Liver (tissue), 9 donors: Measurements from ENCODE around the gene SMOC1. TPM values are rescaled to one million over a fixed set of nuclear protein-coding genes. Genes with fewer than 3 reads are reported as not detected.

Source experiments
- DNase-seq: peaks from one replicate; pipeline ENCODE4 v3.0.0-alpha.2; 2017; ENCODE audit warnings: low spot score
- H3K27ac ChIP-seq, 2 donors: one replicate each; pipeline ENCODE4 v1.7.0; 2013; ENCODE audit warnings: inconsistent platforms in 2 of 2, low read length in 2 of 2, control low read depth in 1 of 2, low read depth in 1 of 2, mild to moderate bottlenecking in 1 of 2
- H3K27me3 ChIP-seq, 4 donors: one replicate each; pipeline versions ENCODE4 v1.6.1 to v1.7.0; 2013; ENCODE audit warnings: low read length in 3 of 4, inconsistent platforms in 1 of 4, mild to moderate bottlenecking in 1 of 4, moderate library complexity in 1 of 4; ENCODE audit not compliant: control insufficient read depth in 4 of 4, insufficient read depth in 4 of 4
- H3K36me3 ChIP-seq, 4 donors: one replicate each; pipeline versions ENCODE4 v1.6.1 to v1.7.0; 2013; ENCODE audit warnings: low read length in 3 of 4, mild to moderate bottlenecking in 3 of 4, low read depth in 1 of 4, moderate library complexity in 1 of 4; ENCODE audit not compliant: control insufficient read depth in 4 of 4, insufficient read depth in 3 of 4
- H3K4me1 ChIP-seq, 4 donors: one replicate each; pipeline versions ENCODE4 v1.6.1 to v1.7.0; 2013; ENCODE audit warnings: low read length in 3 of 4, mild to moderate bottlenecking in 3 of 4, moderate library complexity in 1 of 4; ENCODE audit not compliant: control insufficient read depth in 4 of 4, insufficient read depth in 4 of 4
- H3K4me3 ChIP-seq, 3 donors: one replicate each; pipeline versions ENCODE4 v1.6.1 to v1.7.0; 2013; ENCODE audit warnings: low read length in 3 of 3, control low read depth in 1 of 3, low read depth in 1 of 3, mild to moderate bottlenecking in 1 of 3
- H3K9ac ChIP-seq, 2 donors: one replicate each; pipeline ENCODE4 v1.7.0; 2013; ENCODE audit warnings: low read length in 2 of 2, mild to moderate bottlenecking in 2 of 2, moderate library complexity in 2 of 2, control low read depth in 1 of 2, low read depth in 1 of 2
- H3K9me3 ChIP-seq, 4 donors: one replicate each; pipeline versions ENCODE4 v1.6.1 to v1.7.0; 2013; ENCODE audit warnings: low read length in 3 of 4; ENCODE audit not compliant: control insufficient read depth in 4 of 4
- ATF3 ChIP-seq: IDR thresholded peaks from 2 replicates; pipeline ENCODE4 v1.6.1; 2016; ENCODE audit warnings: antibody characterized with exemption
- CTCF ChIP-seq: fragments of 150-350 bp; IDR thresholded peaks from 2 replicates; pipeline ENCODE4 v1.5.1; 2017; ENCODE audit warnings: improper control_type of control experiment, low read depth, low read length; ENCODE audit not compliant: missing input control
- EGR1 ChIP-seq, 2 donors: IDR thresholded peaks; 2 replicates each; pipeline ENCODE4 v1.6.1; 2016 to 2018; ENCODE audit warnings: antibody characterized with exemption in 2 of 2, low read depth in 2 of 2
- FOXA1 ChIP-seq: IDR thresholded peaks from 2 replicates; pipeline ENCODE4 v1.6.1; 2016; ENCODE audit warnings: antibody characterized with exemption
- FOXA2 ChIP-seq: IDR thresholded peaks from 2 replicates; pipeline ENCODE4 v1.6.1; 2016; ENCODE audit warnings: antibody characterized with exemption
- GABPA ChIP-seq, 2 donors: IDR thresholded peaks in 1 of 2; conservative IDR thresholded peaks in 1 of 2; 2 replicates each; pipeline ENCODE4 v1.6.1; 2016; ENCODE audit warnings: antibody characterized with exemption in 2 of 2, mild to moderate bottlenecking in 1 of 2, moderate library complexity in 1 of 2
- HNF4A ChIP-seq, 2 donors: conservative IDR thresholded peaks; 2 replicates each; pipeline ENCODE4 v1.6.1; 2016; ENCODE audit warnings: antibody characterized with exemption in 2 of 2, mild to moderate bottlenecking in 2 of 2
- HNF4G ChIP-seq: IDR thresholded peaks from 2 replicates; pipeline ENCODE4 v1.6.1; 2016; ENCODE audit warnings: antibody characterized with exemption
- JUND ChIP-seq, 2 donors: IDR thresholded peaks; 2 replicates each; pipeline ENCODE4 v1.6.1; 2016; ENCODE audit warnings: antibody characterized with exemption in 2 of 2
- MAX ChIP-seq: IDR thresholded peaks from 2 replicates; pipeline ENCODE4 v1.6.1; 2016; ENCODE audit warnings: antibody characterized with exemption
- NR2F2 ChIP-seq: IDR thresholded peaks from 2 replicates; pipeline ENCODE4 v1.6.1; 2016; ENCODE audit warnings: antibody characterized with exemption
- RAD21 ChIP-seq, 2 donors: IDR thresholded peaks; 2 replicates each; pipeline ENCODE4 v1.6.1; 2016; ENCODE audit warnings: antibody characterized with exemption in 2 of 2, mild to moderate bottlenecking in 2 of 2
- REST ChIP-seq: IDR thresholded peaks from 2 replicates; pipeline ENCODE4 v1.6.1; 2016; ENCODE audit warnings: antibody characterized with exemption, mild to moderate bottlenecking
- RXRA ChIP-seq, 2 donors: IDR thresholded peaks; 2 replicates each; pipeline ENCODE4 v1.6.1; 2017 to 2018; ENCODE audit warnings: antibody characterized with exemption in 2 of 2, mild to moderate bottlenecking in 1 of 2
- SP1 ChIP-seq: IDR thresholded peaks from 2 replicates; pipeline ENCODE4 v1.6.1; 2018; ENCODE audit warnings: antibody characterized with exemption, mild to moderate bottlenecking
- TAF1 ChIP-seq: conservative IDR thresholded peaks from 2 replicates; pipeline ENCODE4 v1.6.1; 2016; ENCODE audit warnings: antibody characterized with exemption, mild to moderate bottlenecking
- YY1 ChIP-seq: IDR thresholded peaks from 2 replicates; pipeline ENCODE4 v1.6.1; 2016; ENCODE audit warnings: antibody characterized with exemption, mild to moderate bottlenecking
- ZBTB33 ChIP-seq: IDR thresholded peaks from 2 replicates; pipeline ENCODE4 v1.6.1; 2016; ENCODE audit warnings: antibody characterized with exemption
- WGBS: extraction: QIAGEN DNeasy Blood & Tissue Kit; methylation state at CpG from one replicate; pipeline ENCODE4 v1.1.7; 2013; 5-methylcytosine and 5-hydroxymethylcytosine counted together
- polyA plus RNA-seq, 2 donors: library from polyadenylated mRNA; stranded (reverse) in 1 of 2; unstranded in 1 of 2; fragments of 200-250 nt in 1 of 2; fragments of >200 nt in 1 of 2; fragmentation: Nextera tagmentation in 1 of 2; extraction: Ambion mirVana in 1 of 2; gene quantifications; one replicate each; pipeline versions ENCODE4 v1.2.1 to v1.2.3, GENCODE V29; 2013 to 2015
- total RNA-seq, 2 donors: library from RNA; depleted of rRNA; stranded (reverse); fragments of >200 nt; gene quantifications; one replicate each; pipeline ENCODE4 v1.2.3, GENCODE V29; 2014
- donor health status: healthy.
- donor health status: healthy.
- donor health status: healthy.
- donor health status: healthy.
- donor health status: healthy.

Gene SMOC1
- total and polyA plus RNA-seq, 4 donors, result 11.2 to 43.7 (median 27.4) TPM

GRCh38 chr14:69863083-69863482 is 16.1 kb upstream of the SMOC1 start:
- H3K27ac ChIP-seq, result no peak overlapping the region
- DNase-seq, result no peak
- H3K9ac ChIP-seq, result no peak overlapping the region
- H3K4me1 ChIP-seq, result peaks cover 0 to 9% (median 7%) of the 10 kb centered on the region in 4 donors
- 46% methylated on average over 4 of the region's 4 CpGs for WGBS
- H3K9me3 ChIP-seq, result peaks cover 0 to 2% (median 0%) of the 10 kb centered on the region in 4 donors
- no peaks in the 10 kb centered on the region for H3K36me3 ChIP-seq
- H3K27me3 ChIP-seq, result no peaks in the 10 kb centered on the region
- H3K4me3 ChIP-seq, result no peak overlapping the region
- TF ChIP-seq YY1 (peak; percentile 57), RAD21 (IDR thresholded peaks at IDR 0.05) (peak; percentile 93 to 98), CTCF (peak; percentile 48), FOXA1 (no peak), REST (peak; percentile 58), ATF3 (no peak), HNF4A (conservative IDR thresholded peaks at IDR 0.05) (peak; percentile 95 to 97), JUND (IDR thresholded peaks at IDR 0.05) (peak in 1 of 2 donors; percentile 60), EGR1 (IDR thresholded peaks at IDR 0.05; ENCODE audit: low read depth in 2 of 2) (peak in 1 of 2 donors; percentile 30), GABPA (IDR thresholded peaks at IDR 0.05 in 1 of 2, conservative IDR thresholded peaks at IDR 0.05 in 1 of 2) (no peak), TAF1 (no peak), ZBTB33 (no peak), SP1 (peak; percentile 80), RXRA (IDR thresholded peaks at IDR 0.05) (peak; percentile 81 to 90), HNF4G (peak; percentile 89), NR2F2 (peak; percentile 28), MAX (peak; percentile 53), FOXA2 (no peak)
